Activated T-cell treated with anti-CD3 and anti-CD28 coated beads, Interleukin-2, amount 50 U/mL, for 72 hours (primary cell): Measurements from ENCODE around the gene KIF3B. TPM values are rescaled to one million over a fixed set of nuclear protein-coding genes. Genes with fewer than 3 reads are reported as not detected.
"Not testable (repeated sequence)": the region's sequence is repeated elsewhere in the genome, so short reads cannot be mapped to it uniquely, and the experiment has no call there.

Experiments used
- ATAC-seq, 2 donors: fragments of 150-1000 bp; cut with Tn5 transposase; replicated peaks in 1 of 2; 2 replicates each; pipeline ENCODE4 v1.10.0; 2021; ENCODE audit warnings: moderate library complexity in 2 of 2, mild to moderate bottlenecking in 1 of 2
- DNase-seq, 2 donors: peaks; one replicate each; pipeline ENCODE4 v3.0.0; 2021 to 2022; ENCODE audit warnings: mixed read lengths in 1 of 2
- H3K27ac Mint-ChIP-seq: one replicate; pipeline ENCODE4 v1.8.0; 2022; ENCODE audit warnings: mild to moderate bottlenecking, moderate library complexity, mixed read lengths
- H3K27me3 Mint-ChIP-seq: one replicate; pipeline ENCODE4 v1.8.0; 2022; ENCODE audit warnings: low read depth, mixed read lengths
- H3K36me3 Mint-ChIP-seq, 2 donors: one replicate each; pipeline ENCODE4 v1.8.0; 2022; ENCODE audit warnings: mixed read lengths in 2 of 2, mild to moderate bottlenecking in 1 of 2; ENCODE audit not compliant: insufficient read depth in 2 of 2
- H3K4me1 Mint-ChIP-seq: one replicate; pipeline ENCODE4 v1.8.0; 2022; ENCODE audit warnings: low read depth, mixed read lengths
- H3K4me3 Mint-ChIP-seq, 2 donors: one replicate each; pipeline ENCODE4 v1.8.0; 2022; ENCODE audit warnings: mild to moderate bottlenecking in 2 of 2, mixed read lengths in 2 of 2, moderate library complexity in 2 of 2
- H3K9me3 Mint-ChIP-seq, 2 donors: one replicate each; pipeline ENCODE4 v1.8.0; 2022; ENCODE audit warnings: mixed read lengths in 2 of 2
- total RNA-seq, 2 donors: library from RNA; stranded (reverse); gene quantifications; one replicate each; pipeline ENCODE4 v1.2.3, GENCODE V29; 2022

KIF3B gene
- total RNA-seq, 2 donors from 2014 or later = 30.3 to 37.9 TPM

- DNase-seq (no peak), ATAC-seq (no peak)
- Mint-ChIP-seq H3K27me3 (no peaks in the 10 kb centered on the region), H3K4me1 (peaks cover 26% of the 10 kb centered on the region), H3K36me3 (peaks cover 2 to 17% of the 10 kb centered on the region in 2 donors), H3K9me3 (no peaks in the 10 kb centered on the region), H3K27ac (peak overlapping the region; percentile 19), H3K4me3 (no peak overlapping the region)
These were observed 103.3 kb downstream of the KIF3B start for GRCh38 chr20:32380745-32381144.

GRCh38 chr20:32382102-32382950 is 104.9 kb downstream of the KIF3B start:
- H3K36me3 Mint-ChIP-seq = peaks cover 2 to 19% of the 10 kb centered on the region in 2 donors

GRCh38 chr20:32383441-32383840 is 106.0 kb downstream of the KIF3B start:
- peaks cover 47% of the 10 kb centered on the region for H3K4me1 Mint-ChIP-seq
- peaks cover 0 to 12% of the 10 kb centered on the region in 2 donors for H3K36me3 Mint-ChIP-seq
- not testable (repeated sequence) for DNase-seq, H3K27ac Mint-ChIP-seq, H3K27me3 Mint-ChIP-seq, H3K9me3 Mint-ChIP-seq, H3K4me3 Mint-ChIP-seq, ATAC-seq

More at GRCh38 chr20:32382102-32382950, 104.9 kb downstream of the KIF3B start:
- DNase-seq (no peak), ATAC-seq (no peak)
- Mint-ChIP-seq H3K4me1 (peaks cover 42% of the 10 kb centered on the region), H3K4me3 (no peak overlapping the region), H3K27ac (no peak overlapping the region), H3K27me3 (no peaks in the 10 kb centered on the region), H3K9me3 (no peaks in the 10 kb centered on the region)

Other genes starting within 250 kb of the KIF3B start
- gene HCK, start 225.4 kb upstream of the KIF3B start, total RNA-seq = 1 to 10 TPM in 1 of 2 donors, under 1 TPM in 1; 0.50 to 1.1 TPM
- gene TM9SF4, start 167.9 kb upstream of the KIF3B start, total RNA-seq = 10 to 100 TPM; 42.9 to 56.7 TPM
- gene PLAGL2, start 69.9 kb upstream of the KIF3B start, total RNA-seq = 100 to 1,000 TPM in 1 of 2 donors, 10 to 100 TPM in 1; 98.8 to 107 TPM
- gene POFUT1, start 69.8 kb upstream of the KIF3B start, total RNA-seq = 10 to 100 TPM; 59.7 to 63.2 TPM
- gene ASXL1, start 80.7 kb downstream of the KIF3B start, total RNA-seq = 100 to 1,000 TPM; 158 to 168 TPM